GM12873 (cell line): ENCODE data around the gene ASB5.

Source experiments
- TF ChIP-seq, protein P1 (sequence below): IDR thresholded peaks from 2 replicates; pipeline ENCODE4 v1.5.1; 2012; ENCODE audit warnings: low read depth, mild to moderate bottlenecking, moderate library complexity, low read length, control low read depth; ENCODE audit not compliant: insufficient read depth; ENCODE audit errors: missing control alignments

The ASB5 gene

DNA sequence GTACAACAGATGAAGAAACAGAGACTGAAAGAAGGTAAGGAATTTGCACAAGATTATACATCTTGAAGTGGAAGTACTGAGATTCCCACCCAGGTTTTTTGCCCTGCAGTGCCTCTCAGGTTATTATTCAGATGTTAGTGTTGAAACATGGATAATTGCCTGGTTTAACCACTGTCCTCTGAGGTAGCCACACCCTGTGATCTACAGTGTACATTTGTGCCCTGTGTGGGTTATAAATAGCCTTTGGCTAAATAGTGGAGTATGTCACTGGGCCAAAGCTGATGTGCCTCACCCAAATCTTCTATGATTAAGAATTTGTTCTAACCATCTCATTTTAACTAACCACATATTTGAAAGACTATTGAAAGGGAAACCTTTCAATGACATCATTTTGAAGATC, 5.4 kb upstream of the ASB5 start:
- TF ChIP-seq, protein P1, sequence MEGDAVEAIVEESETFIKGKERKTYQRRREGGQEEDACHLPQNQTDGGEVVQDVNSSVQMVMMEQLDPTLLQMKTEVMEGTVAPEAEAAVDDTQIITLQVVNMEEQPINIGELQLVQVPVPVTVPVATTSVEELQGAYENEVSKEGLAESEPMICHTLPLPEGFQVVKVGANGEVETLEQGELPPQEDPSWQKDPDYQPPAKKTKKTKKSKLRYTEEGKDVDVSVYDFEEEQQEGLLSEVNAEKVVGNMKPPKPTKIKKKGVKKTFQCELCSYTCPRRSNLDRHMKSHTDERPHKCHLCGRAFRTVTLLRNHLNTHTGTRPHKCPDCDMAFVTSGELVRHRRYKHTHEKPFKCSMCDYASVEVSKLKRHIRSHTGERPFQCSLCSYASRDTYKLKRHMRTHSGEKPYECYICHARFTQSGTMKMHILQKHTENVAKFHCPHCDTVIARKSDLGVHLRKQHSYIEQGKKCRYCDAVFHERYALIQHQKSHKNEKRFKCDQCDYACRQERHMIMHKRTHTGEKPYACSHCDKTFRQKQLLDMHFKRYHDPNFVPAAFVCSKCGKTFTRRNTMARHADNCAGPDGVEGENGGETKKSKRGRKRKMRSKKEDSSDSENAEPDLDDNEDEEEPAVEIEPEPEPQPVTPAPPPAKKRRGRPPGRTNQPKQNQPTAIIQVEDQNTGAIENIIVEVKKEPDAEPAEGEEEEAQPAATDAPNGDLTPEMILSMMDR, result no peak

DNA sequence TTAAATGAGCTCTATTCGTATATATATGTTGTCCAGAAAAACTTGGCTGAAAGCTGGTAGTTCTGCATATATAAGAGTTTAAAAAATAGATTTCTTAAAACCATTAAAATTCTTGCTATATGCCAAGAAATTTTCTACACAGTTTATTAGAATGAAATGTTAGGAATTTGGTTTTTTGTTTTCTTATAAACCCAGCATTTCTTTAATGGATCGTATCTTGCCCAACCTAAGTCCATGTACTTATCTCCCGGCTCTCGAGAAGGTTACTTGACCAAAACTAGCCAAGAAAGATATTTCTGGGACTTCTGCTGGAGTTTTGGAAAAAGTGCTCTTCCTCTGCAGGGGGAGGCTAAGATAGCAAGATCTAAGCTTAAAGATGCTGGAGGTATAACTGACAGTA, 4.7 kb upstream of the ASB5 start:
- TF ChIP-seq, protein P1, result no peak

DNA sequence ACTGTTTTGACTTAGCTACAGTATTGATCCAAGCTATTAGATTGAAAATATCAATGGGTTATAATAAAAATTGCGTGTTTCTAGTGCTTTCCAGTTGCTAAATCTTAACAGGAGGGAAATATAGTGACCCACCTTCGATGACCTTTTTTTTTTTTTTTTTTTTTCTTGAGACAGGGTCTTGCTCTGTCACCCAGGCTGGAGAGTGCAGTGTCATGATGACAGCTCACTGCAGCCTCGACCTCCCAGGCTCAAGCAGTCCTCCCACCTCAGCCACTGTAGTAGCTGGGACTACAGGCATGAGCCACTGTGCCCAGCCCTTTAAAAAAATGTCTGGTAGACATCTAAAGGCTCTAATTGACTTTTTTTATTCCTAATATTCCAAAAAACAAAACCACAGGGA, 3.8 kb upstream of the ASB5 start:
- TF ChIP-seq, protein P1, result no peak

DNA sequence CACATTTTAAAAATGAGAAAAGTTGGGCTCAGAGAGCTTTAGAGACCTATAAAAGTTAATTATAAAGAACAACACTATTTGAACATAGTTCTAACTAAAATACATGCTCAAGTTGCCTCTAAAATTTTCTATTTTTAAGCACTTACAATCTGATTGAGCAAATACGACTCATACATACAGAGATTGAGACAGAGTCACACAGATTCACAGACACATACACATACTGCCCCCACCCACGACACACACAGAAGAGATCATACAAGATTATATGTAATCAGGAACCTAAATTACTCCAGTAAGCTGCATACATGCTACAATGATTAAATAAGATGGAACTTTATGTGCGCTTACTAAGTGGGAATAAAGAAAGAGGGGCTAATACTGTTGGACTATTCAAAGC, 2.7 kb upstream of the ASB5 start:
- TF ChIP-seq, protein P1, result no peak

DNA sequence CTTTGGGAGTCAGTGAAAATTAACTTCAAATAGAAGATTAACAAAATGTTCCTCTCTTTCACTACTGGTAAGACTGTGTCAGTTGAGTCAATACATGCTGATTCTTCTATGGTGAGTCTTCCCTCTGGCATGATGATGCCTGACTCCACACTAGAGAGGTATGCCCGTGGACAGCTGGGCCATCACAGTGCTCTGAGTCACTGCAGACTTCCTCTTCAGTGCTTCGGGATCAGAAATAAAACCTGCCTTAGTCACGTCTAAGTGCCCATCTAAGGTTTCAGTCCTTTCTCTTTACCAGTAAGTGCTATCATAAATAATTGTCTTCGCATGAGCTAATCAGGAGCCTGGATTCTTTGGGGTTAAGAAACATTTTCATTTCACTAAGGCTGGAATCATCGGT, 1.6 kb upstream of the ASB5 start:
- TF ChIP-seq, protein P1, result no peak

DNA sequence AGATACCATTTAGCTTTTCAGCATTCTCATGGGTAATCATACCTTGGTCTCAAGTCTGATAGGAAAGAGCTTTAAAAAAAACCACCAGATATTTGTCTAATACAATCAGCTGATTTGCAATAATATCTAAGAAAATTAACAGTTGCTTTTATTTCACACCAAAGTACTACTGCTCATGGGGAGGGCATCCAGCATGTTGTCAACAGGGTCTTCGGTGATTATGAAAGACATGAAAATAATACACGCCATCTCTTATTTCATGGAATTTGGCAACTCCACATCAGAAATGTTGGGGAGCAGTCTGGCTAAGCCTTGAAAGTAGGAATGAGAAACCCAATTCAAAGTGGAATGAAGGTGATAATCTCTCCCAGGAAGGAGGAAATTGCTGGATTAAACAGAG, 3.0 kb downstream of the ASB5 start:
- TF ChIP-seq, protein P1, result no peak

DNA sequence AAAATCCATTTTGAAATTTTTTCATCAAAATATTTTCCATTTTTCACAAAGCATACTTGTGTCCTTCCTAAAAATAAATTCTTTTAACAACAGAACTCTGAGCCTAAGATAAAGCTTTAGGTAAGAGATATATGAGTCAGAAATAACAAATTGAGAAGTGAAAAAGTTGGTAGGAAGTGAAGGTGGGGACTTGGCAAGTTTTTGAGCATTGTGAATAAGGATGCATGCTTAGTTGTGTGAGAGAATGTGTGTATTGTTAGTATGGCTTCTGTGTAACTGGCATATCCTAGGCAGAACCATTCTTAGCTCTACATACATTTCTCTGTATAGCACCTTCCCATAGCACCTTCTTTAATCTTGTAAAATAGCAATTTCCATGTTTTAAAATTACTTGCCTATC, 6.8 kb downstream of the ASB5 start:
- TF ChIP-seq, protein P1, result no peak
